ACC112 (cell line): Measurements from ENCODE around the gene NUB1.

Experiments
- H2AFZ ChIP-seq: fragments of 200-600 bp; sonication (generic); one replicate; pipeline ENCODE4 v1.6.0; 2017; ENCODE audit warnings: antibody characterized with exemption, low read length; ENCODE audit not compliant: unreplicated experiment
- H3K27ac ChIP-seq: fragments of 200-600 bp; sonication (generic); 2 replicates; pipeline ENCODE4 v1.5.1; 2014; ENCODE audit warnings: low read depth, mild to moderate bottlenecking, antibody characterized with exemption, low read length, moderate library complexity
- H3K27me3 ChIP-seq: fragments of 200-600 bp; sonication (generic); 2 replicates; pipeline ENCODE4 v1.6.1; 2014; ENCODE audit warnings: mild to moderate bottlenecking, antibody characterized with exemption, low read length, moderate library complexity, mixed read lengths; ENCODE audit not compliant: insufficient read depth
- H3K36me3 ChIP-seq: fragments of 200-600 bp; sonication (generic); 2 replicates; pipeline ENCODE4 v1.6.1; 2016; ENCODE audit warnings: mild to moderate bottlenecking, antibody characterized with exemption, low read length, moderate library complexity, mixed read lengths; ENCODE audit not compliant: insufficient read depth
- H3K4me1 ChIP-seq: fragments of 200-600 bp; sonication (generic); one replicate; pipeline ENCODE4 v1.6.1; 2016; ENCODE audit warnings: low read length, mixed read lengths; ENCODE audit not compliant: insufficient read depth, unreplicated experiment, control insufficient read depth
- H3K4me3 ChIP-seq: fragments of 200-600 bp; sonication (generic); 2 replicates; pipeline ENCODE4 v1.5.1; 2014; ENCODE audit warnings: mild to moderate bottlenecking, low read depth, low read length
- H3K79me2 ChIP-seq: fragments of 200-600 bp; sonication (generic); one replicate; pipeline ENCODE4 v1.6.0; 2016; ENCODE audit warnings: low read length; ENCODE audit not compliant: control insufficient read depth, unreplicated experiment, insufficient read depth

Gene NUB1

GRCh38 chr7:151396328-151396970 is 54.8 kb downstream of the NUB1 start:
- no peaks in the 10 kb centered on the region for H3K36me3 ChIP-seq
- no peaks in the 10 kb centered on the region for H3K79me2 ChIP-seq
- H3K27me3 ChIP-seq: no peaks in the 10 kb centered on the region
- H3K27ac ChIP-seq: no peak overlapping the region
- peaks cover 6% of the 10 kb centered on the region for H3K4me1 ChIP-seq
- H2AFZ ChIP-seq: no peak overlapping the region
- no peak overlapping the region for H3K4me3 ChIP-seq

GRCh38 chr7:151397026-151397425 is 55.4 kb downstream of the NUB1 start:
- no peak overlapping the region for H3K27ac ChIP-seq
- no peaks in the 10 kb centered on the region for H3K79me2 ChIP-seq
- H2AFZ ChIP-seq: no peak overlapping the region
- no peaks in the 10 kb centered on the region for H3K36me3 ChIP-seq
- H3K4me1 ChIP-seq: peaks cover 6% of the 10 kb centered on the region
- no peak overlapping the region for H3K4me3 ChIP-seq
- H3K27me3 ChIP-seq: no peaks in the 10 kb centered on the region

- no peak overlapping the region for H3K27ac ChIP-seq
- H3K36me3 ChIP-seq: no peaks in the 10 kb centered on the region
- no peak overlapping the region for H2AFZ ChIP-seq
- H3K4me3 ChIP-seq: no peak overlapping the region
- no peaks in the 10 kb centered on the region for H3K27me3 ChIP-seq
- H3K4me1 ChIP-seq: peaks cover 8% of the 10 kb centered on the region
- no peaks in the 10 kb centered on the region for H3K79me2 ChIP-seq
Observed at GRCh38 chr7:151398446-151399304, 57.1 kb downstream of the NUB1 start.

- Histone ChIP-seq H3K36me3 (no peaks in the 10 kb centered on the region), H3K4me1 (peaks cover 14% of the 10 kb centered on the region), H3K27me3 (no peaks in the 10 kb centered on the region), H3K4me3 (no peak overlapping the region), H3K27ac (no peak overlapping the region), H2AFZ (no peak overlapping the region), H3K79me2 (no peaks in the 10 kb centered on the region)
Observed at GRCh38 chr7:151399305-151399601, 57.6 kb downstream of the NUB1 start.

GRCh38 chr7:151399906-151400305 is 58.3 kb downstream of the NUB1 start:
- no peak overlapping the region for H3K4me3 ChIP-seq
- H3K36me3 ChIP-seq: no peaks in the 10 kb centered on the region
- H3K27ac ChIP-seq: no peak overlapping the region
- no peaks in the 10 kb centered on the region for H3K79me2 ChIP-seq
- H2AFZ ChIP-seq: no peak overlapping the region
- peaks cover 20% of the 10 kb centered on the region for H3K4me1 ChIP-seq
- H3K27me3 ChIP-seq: no peaks in the 10 kb centered on the region

- no peak overlapping the region for H3K4me3 ChIP-seq
Observed at GRCh38 chr7:151400626-151401315, 59.2 kb downstream of the NUB1 start.

GRCh38 chr7:151402029-151402835 is 60.6 kb downstream of the NUB1 start:
- no peaks in the 10 kb centered on the region for H3K79me2 ChIP-seq
- peaks cover 22% of the 10 kb centered on the region for H3K4me1 ChIP-seq
- H3K4me3 ChIP-seq: no peak overlapping the region
- H3K27me3 ChIP-seq: no peaks in the 10 kb centered on the region
- H2AFZ ChIP-seq: no peak overlapping the region
- H3K36me3 ChIP-seq: no peaks in the 10 kb centered on the region
- no peak overlapping the region for H3K27ac ChIP-seq

More at GRCh38 chr7:151400626-151401315, 59.2 kb downstream of the NUB1 start:
- Histone ChIP-seq H2AFZ (no peak overlapping the region), H3K27ac (no peak overlapping the region), H3K27me3 (no peaks in the 10 kb centered on the region), H3K4me1 (peaks cover 22% of the 10 kb centered on the region), H3K36me3 (no peaks in the 10 kb centered on the region), H3K79me2 (no peaks in the 10 kb centered on the region)

GRCh38 chr7:151403764-151404163 is 62.2 kb downstream of the NUB1 start:
- Histone ChIP-seq H3K4me3 (no peak overlapping the region; the same call in 1 of the 2 replicates), H3K36me3 (no peaks in the 10 kb centered on the region), H3K27ac (no peak overlapping the region), H3K4me1 (peaks cover 22% of the 10 kb centered on the region), H3K79me2 (no peaks in the 10 kb centered on the region), H3K27me3 (peaks cover 5% of the 10 kb centered on the region), H2AFZ (no peak overlapping the region)

- Histone ChIP-seq H2AFZ (no peak overlapping the region), H3K4me1 (peaks cover 22% of the 10 kb centered on the region)
Observed at GRCh38 chr7:151404216-151405011, 62.8 kb downstream of the NUB1 start.

GRCh38 chr7:151405056-151405455 is 63.4 kb downstream of the NUB1 start:
- no peak overlapping the region for H2AFZ ChIP-seq
- peaks cover 18% of the 10 kb centered on the region for H3K27me3 ChIP-seq
- H3K4me3 ChIP-seq: no peak overlapping the region
- no peak overlapping the region for H3K27ac ChIP-seq
- peaks cover 22% of the 10 kb centered on the region for H3K4me1 ChIP-seq
- no peaks in the 10 kb centered on the region for H3K79me2 ChIP-seq
- H3K36me3 ChIP-seq: no peaks in the 10 kb centered on the region

More at GRCh38 chr7:151404216-151405011, 62.8 kb downstream of the NUB1 start:
- Histone ChIP-seq H3K27ac (no peak overlapping the region), H3K4me3 (no peak overlapping the region; the same call in 1 of the 2 replicates), H3K36me3 (no peaks in the 10 kb centered on the region), H3K27me3 (peaks cover 12% of the 10 kb centered on the region), H3K79me2 (no peaks in the 10 kb centered on the region)
